Hepatocyte (in vitro differentiated cells): ENCODE data around the gene INO80. TPM values are rescaled to one million over a fixed set of nuclear protein-coding genes. Genes with fewer than 3 reads are reported as not detected.

Experiments used
- DNase-seq: peaks from one replicate; pipeline ENCODE4 v3.0.0-alpha.2; 2016; ENCODE audit warnings: low spot score
- H2AFZ ChIP-seq: fragments of 200-600 bp; sonication (generic); 2 replicates; pipeline ENCODE4 v1.6.0; 2016; ENCODE audit warnings: antibody characterized with exemption, mild to moderate bottlenecking
- H3K27ac ChIP-seq: fragments of 200-600 bp; sonication (generic); 2 replicates; pipeline ENCODE4 v1.5.1; 2016; ENCODE audit warnings: mild to moderate bottlenecking
- H3K27me3 ChIP-seq: fragments of 200-600 bp; sonication (generic); 2 replicates; pipeline ENCODE4 v1.6.1; 2016
- H3K36me3 ChIP-seq: fragments of 200-600 bp; sonication (generic); replicated peaks from 2 replicates; pipeline ENCODE4 v1.5.1; 2016; ENCODE audit warnings: low read depth; ENCODE audit not compliant: insufficient read depth
- H3K4me1 ChIP-seq: fragments of 200-600 bp; sonication (generic); 2 replicates; pipeline ENCODE4 v1.5.1; 2016; ENCODE audit warnings: mild to moderate bottlenecking, moderate library complexity; ENCODE audit not compliant: insufficient read depth
- H3K4me2 ChIP-seq: fragments of 200-600 bp; sonication (generic); 2 replicates; pipeline ENCODE4 v1.6.0; 2016
- H3K4me3 ChIP-seq: fragments of 200-600 bp; sonication (generic); 2 replicates; pipeline ENCODE4 v1.5.1; 2016; ENCODE audit warnings: mild to moderate bottlenecking
- H3K79me2 ChIP-seq: fragments of 200-600 bp; sonication (generic); 2 replicates; pipeline ENCODE4 v1.6.0; 2017; ENCODE audit warnings: mild to moderate bottlenecking
- H3K9me2 ChIP-seq: fragments of 200-600 bp; sonication (generic); replicated peaks from 2 replicates; pipeline ENCODE4 v1.6.0; 2017; ENCODE audit warnings: mild to moderate bottlenecking; ENCODE audit not compliant: insufficient read depth
- H3K9me3 ChIP-seq: fragments of 200-600 bp; sonication (generic); 2 replicates; pipeline ENCODE4 v1.5.1; 2016; ENCODE audit warnings: low read depth, mild to moderate bottlenecking
- H4K20me1 ChIP-seq: fragments of 200-600 bp; sonication (generic); 2 replicates; pipeline ENCODE4 v1.6.0; 2016; ENCODE audit warnings: mild to moderate bottlenecking; ENCODE audit not compliant: insufficient read depth, poor library complexity, severe bottlenecking
- EZH2 ChIP-seq: fragments of 200-600 bp; sonication (generic); IDR thresholded peaks from 2 replicates; pipeline ENCODE4 v1.6.1; 2016; ENCODE audit warnings: antibody characterized with exemption, mild to moderate bottlenecking, borderline replicate concordance
- EZH2phosphoT487 ChIP-seq: fragments of 200-600 bp; sonication (generic); IDR thresholded peaks from one replicate; pipeline ENCODE4 v1.6.1; 2018; ENCODE audit warnings: antibody characterized with exemption, mild to moderate bottlenecking, low read depth, moderate library complexity; ENCODE audit not compliant: unreplicated experiment, severe bottlenecking
- WGBS: methylation state at CpG from one replicate; pipeline ENCODE4 v1.1.6; 2016; ENCODE audit warnings: low lambda C conversion rate; ENCODE audit errors: missing lambda C conversion rate; 5-methylcytosine and 5-hydroxymethylcytosine counted together
- polyA plus RNA-seq: library from polyadenylated mRNA; unstranded; fragments of >200 nt; fragmentation: Nextera tagmentation; extraction: Ambion mirVana; gene quantifications from 2 replicates; pipeline ENCODE4 v1.2.1, GENCODE V29; 2016
- total RNA-seq: library from RNA; depleted of rRNA; stranded (reverse); fragments of >200 nt; gene quantifications from 2 replicates; pipeline ENCODE4 v1.2.3, GENCODE V29; 2014
- TF ChIP-seq, protein P1 (sequence below): fragments of 200-600 bp; sonication (generic); IDR thresholded peaks from 2 replicates; pipeline ENCODE4 v1.5.1; 2016; ENCODE audit warnings: antibody characterized with exemption, mild to moderate bottlenecking; ENCODE audit not compliant: poor library complexity

INO80 gene
- total and polyA plus RNA-seq, 2 experiments from 2014 or later: 4.5 to 15.5 TPM

- H3K79me2 ChIP-seq: no peaks in the 10 kb centered on the region
- no peaks in the 10 kb centered on the region for H3K9me2 ChIP-seq
- H3K36me3 ChIP-seq: no peaks in the 10 kb centered on the region
- WGBS: 60% methylated on average over 7 of the region's 7 CpGs
- peaks cover 17% of the 10 kb centered on the region for H3K4me1 ChIP-seq
- H3K4me3 ChIP-seq: no peak overlapping the region
- H4K20me1 ChIP-seq: no peaks in the 10 kb centered on the region
- H3K27me3 ChIP-seq: no peaks in the 10 kb centered on the region
- TF ChIP-seq EZH2phosphoT487 (no peak), EZH2 (no peak)
- TF ChIP-seq, protein P1, sequence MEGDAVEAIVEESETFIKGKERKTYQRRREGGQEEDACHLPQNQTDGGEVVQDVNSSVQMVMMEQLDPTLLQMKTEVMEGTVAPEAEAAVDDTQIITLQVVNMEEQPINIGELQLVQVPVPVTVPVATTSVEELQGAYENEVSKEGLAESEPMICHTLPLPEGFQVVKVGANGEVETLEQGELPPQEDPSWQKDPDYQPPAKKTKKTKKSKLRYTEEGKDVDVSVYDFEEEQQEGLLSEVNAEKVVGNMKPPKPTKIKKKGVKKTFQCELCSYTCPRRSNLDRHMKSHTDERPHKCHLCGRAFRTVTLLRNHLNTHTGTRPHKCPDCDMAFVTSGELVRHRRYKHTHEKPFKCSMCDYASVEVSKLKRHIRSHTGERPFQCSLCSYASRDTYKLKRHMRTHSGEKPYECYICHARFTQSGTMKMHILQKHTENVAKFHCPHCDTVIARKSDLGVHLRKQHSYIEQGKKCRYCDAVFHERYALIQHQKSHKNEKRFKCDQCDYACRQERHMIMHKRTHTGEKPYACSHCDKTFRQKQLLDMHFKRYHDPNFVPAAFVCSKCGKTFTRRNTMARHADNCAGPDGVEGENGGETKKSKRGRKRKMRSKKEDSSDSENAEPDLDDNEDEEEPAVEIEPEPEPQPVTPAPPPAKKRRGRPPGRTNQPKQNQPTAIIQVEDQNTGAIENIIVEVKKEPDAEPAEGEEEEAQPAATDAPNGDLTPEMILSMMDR: no peak
- no peak overlapping the region for H3K4me2 ChIP-seq
- no peaks in the 10 kb centered on the region for H3K9me3 ChIP-seq
- DNase-seq: no peak
- H2AFZ ChIP-seq: no peak overlapping the region
- no peak overlapping the region for H3K27ac ChIP-seq
Observed at GRCh38 chr15:40968290-40969085, 147.6 kb downstream of the INO80 start.

DNA sequence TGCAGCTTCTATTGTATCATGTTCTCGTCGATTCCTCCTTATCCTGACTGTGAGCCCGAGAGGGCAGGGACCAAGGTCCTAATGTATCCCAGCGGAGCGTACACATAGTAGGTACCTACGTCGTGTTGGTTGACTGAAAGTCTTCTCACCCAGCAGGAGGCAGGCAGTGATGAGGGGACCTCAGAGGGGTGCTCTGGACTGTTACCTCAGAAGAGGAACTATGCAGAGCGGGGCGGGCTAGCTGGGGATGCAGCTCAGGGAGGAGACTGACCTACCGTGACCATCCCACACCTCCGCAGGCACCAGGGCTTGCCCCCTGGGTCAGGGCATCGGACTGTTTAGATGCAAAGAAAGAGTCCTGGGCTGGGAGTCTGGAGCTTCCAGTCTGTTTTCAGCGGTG is 151.4 kb downstream of the INO80 start:
- H3K27me3 ChIP-seq: no peaks in the 10 kb centered on the region
- 88% methylated on average over 13 of the region's 13 CpGs for WGBS
- no peaks in the 10 kb centered on the region for H4K20me1 ChIP-seq

GRCh38 chr15:40964006-40964405 is 152.1 kb downstream of the INO80 start:
- WGBS: 92% methylated on average over 6 of the region's 8 CpGs
- H3K4me3 ChIP-seq: no peak overlapping the region
- no peaks in the 10 kb centered on the region for H3K36me3 ChIP-seq
- no peak for TF ChIP-seq EZH2
- no peak for TF ChIP-seq EZH2phosphoT487
- TF ChIP-seq, protein P1: no peak
- DNase-seq: no peak
- H3K4me2 ChIP-seq: no peak overlapping the region
- H3K79me2 ChIP-seq: no peaks in the 10 kb centered on the region
- H3K4me1 ChIP-seq: peaks cover 17% of the 10 kb centered on the region
- no peaks in the 10 kb centered on the region for H3K27me3 ChIP-seq
- no peak overlapping the region for H2AFZ ChIP-seq
- H3K9me3 ChIP-seq: no peaks in the 10 kb centered on the region
- no peaks in the 10 kb centered on the region for H3K9me2 ChIP-seq
- no peak overlapping the region for H3K27ac ChIP-seq
- H4K20me1 ChIP-seq: no peaks in the 10 kb centered on the region

More for the DNA sequence above, 151.4 kb downstream of the INO80 start:
- peaks cover 17% of the 10 kb centered on the region for H3K4me1 ChIP-seq
- TF ChIP-seq, protein P1: no peak
- TF ChIP-seq EZH2phosphoT487 (no peak), EZH2 (no peak)
- H3K79me2 ChIP-seq: no peaks in the 10 kb centered on the region
- no peaks in the 10 kb centered on the region for H3K9me2 ChIP-seq
- H2AFZ ChIP-seq: no peak overlapping the region
- no peak overlapping the region for H3K27ac ChIP-seq
- H3K4me3 ChIP-seq: no peak overlapping the region
- H3K9me3 ChIP-seq: no peaks in the 10 kb centered on the region
- no peaks in the 10 kb centered on the region for H3K36me3 ChIP-seq
- no peak for DNase-seq
- no peak overlapping the region for H3K4me2 ChIP-seq
